NT2/D1 (cell line): Measurements from ENCODE around the gene NAPSA.

Experiments
- SUZ12 ChIP-seq: IDR thresholded peaks from 2 replicates; pipeline ENCODE4 v1.6.1; 2011; ENCODE audit not compliant: insufficient read length, insufficient read depth; ENCODE audit errors: extremely low read depth
- YY1 ChIP-seq: IDR thresholded peaks from 2 replicates; pipeline ENCODE4 v1.6.1; 2011; ENCODE audit not compliant: insufficient read length, insufficient read depth
- ZNF274 ChIP-seq: IDR thresholded peaks from 2 replicates; pipeline ENCODE4 v1.6.1; 2011; ENCODE audit warnings: mild to moderate bottlenecking, low read depth, low read length

DNA sequence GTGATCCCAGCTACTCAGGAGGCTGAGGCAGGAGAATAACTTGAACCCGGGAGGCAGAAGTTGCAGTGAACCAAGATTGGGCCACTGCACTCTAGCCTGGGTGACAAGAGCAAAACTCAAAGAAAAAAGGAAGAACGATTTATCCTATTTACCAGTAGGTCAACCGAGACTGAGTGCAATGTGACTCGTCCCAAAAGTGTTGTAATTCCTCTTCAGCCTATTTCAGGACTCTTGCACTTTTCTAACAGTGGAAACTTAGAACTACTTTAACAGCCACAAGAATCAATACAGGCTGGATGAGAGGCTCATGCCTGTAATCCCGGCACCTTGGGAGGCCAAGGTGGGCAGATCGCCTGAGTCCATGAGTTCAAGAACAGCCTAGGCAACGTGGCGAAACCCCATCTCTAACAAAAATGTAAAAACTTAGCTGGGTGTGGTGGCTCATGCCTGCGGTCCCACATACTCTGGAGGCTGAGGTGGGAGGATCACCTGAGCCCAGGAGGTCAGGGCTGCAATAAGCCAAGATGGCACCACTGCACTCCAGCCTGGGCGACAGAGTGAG lies 6.6 kb upstream of the NAPSA start:
- TF ChIP-seq SUZ12 (no peak), ZNF274 (no peak), YY1 (no peak)
